KOPT-K1 (cell line): ENCODE measurements around the gene SDK2.

ENCODE experiments used
- H3K27ac ChIP-seq: fragments of 200-600 bp; sonication (generic); 2 replicates; pipeline ENCODE4 v1.5.1; 2016; ENCODE audit warnings: antibody characterized with exemption, mild to moderate bottlenecking, low read depth, low read length; ENCODE audit not compliant: poor library complexity, severe bottlenecking
- H3K36me3 ChIP-seq: fragments of 200-600 bp; sonication (generic); 2 replicates; pipeline ENCODE4 v1.5.1; 2017; ENCODE audit warnings: antibody characterized with exemption, mild to moderate bottlenecking, low read length, moderate library complexity; ENCODE audit not compliant: insufficient read depth
- H3K9me3 ChIP-seq: fragments of 200-600 bp; sonication (generic); 2 replicates; pipeline ENCODE4 v1.5.1; 2017; ENCODE audit warnings: antibody characterized with exemption, low read length, mild to moderate bottlenecking; ENCODE audit not compliant: insufficient read depth, poor library complexity, severe bottlenecking

SDK2 gene

GRCh38 chr17:73644145-73645049 is at the start of gene SDK2:
Gene SDK2, minus strand, starts transcription at chr17:73644445. Its CDS starts 357 bp downstream, at chr17:73644088.
- Histone ChIP-seq H3K27ac (no peak within 1 kb of the TSS), H3K9me3 (no peaks in the 10 kb centered on the region), H3K36me3 (no peaks in the 10 kb centered on the region)

- H3K9me3 ChIP-seq: no peaks in the 10 kb centered on the region
- H3K36me3 ChIP-seq: no peaks in the 10 kb centered on the region
- H3K27ac ChIP-seq: no peak overlapping the region
Measured at GRCh38 chr17:73693071-73693470, 48.8 kb upstream of the SDK2 start.

- Histone ChIP-seq H3K36me3 (no peaks in the 10 kb centered on the region), H3K9me3 (no peaks in the 10 kb centered on the region), H3K27ac (no peak overlapping the region)
Measured at GRCh38 chr17:73691321-73691766, 47.1 kb upstream of the SDK2 start.

- Histone ChIP-seq H3K9me3 (no peaks in the 10 kb centered on the region), H3K36me3 (no peaks in the 10 kb centered on the region), H3K27ac (no peak overlapping the region)
Measured at GRCh38 chr17:73690676-73691075, 46.4 kb upstream of the SDK2 start.

- H3K36me3 ChIP-seq: no peaks in the 10 kb centered on the region
- no peak overlapping the region for H3K27ac ChIP-seq
- H3K9me3 ChIP-seq: no peaks in the 10 kb centered on the region
Measured at GRCh38 chr17:73689596-73690275, 45.5 kb upstream of the SDK2 start.

GRCh38 chr17:73686961-73687360 is 42.7 kb upstream of the SDK2 start:
- Histone ChIP-seq H3K36me3 (no peaks in the 10 kb centered on the region), H3K9me3 (peaks cover 13% of the 10 kb centered on the region), H3K27ac (no peak overlapping the region)

- no peaks in the 10 kb centered on the region for H3K36me3 ChIP-seq
- peaks cover 20% of the 10 kb centered on the region for H3K9me3 ChIP-seq
- no peak overlapping the region for H3K27ac ChIP-seq
Measured at GRCh38 chr17:73686126-73686525, 41.9 kb upstream of the SDK2 start.

GRCh38 chr17:73684183-73684582 is 39.9 kb upstream of the SDK2 start:
- Histone ChIP-seq H3K9me3 (peaks cover 20% of the 10 kb centered on the region), H3K27ac (no peak overlapping the region), H3K36me3 (no peaks in the 10 kb centered on the region)

GRCh38 chr17:73683771-73684170 is 39.5 kb upstream of the SDK2 start:
- Histone ChIP-seq H3K36me3 (no peaks in the 10 kb centered on the region), H3K27ac (no peak overlapping the region), H3K9me3 (peaks cover 20% of the 10 kb centered on the region)

- no peaks in the 10 kb centered on the region for H3K36me3 ChIP-seq
- peaks cover 20% of the 10 kb centered on the region for H3K9me3 ChIP-seq
- no peak overlapping the region for H3K27ac ChIP-seq
Measured at GRCh38 chr17:73681946-73682345, 37.7 kb upstream of the SDK2 start.

GRCh38 chr17:73679476-73679875 is 35.2 kb upstream of the SDK2 start:
- no peak overlapping the region for H3K27ac ChIP-seq
- no peaks in the 10 kb centered on the region for H3K36me3 ChIP-seq
- H3K9me3 ChIP-seq: peaks cover 20% of the 10 kb centered on the region

- H3K9me3 ChIP-seq: peaks cover 23% of the 10 kb centered on the region
- H3K36me3 ChIP-seq: no peaks in the 10 kb centered on the region
- no peak overlapping the region for H3K27ac ChIP-seq
Measured at GRCh38 chr17:73678999-73679398, 34.8 kb upstream of the SDK2 start.

- Histone ChIP-seq H3K36me3 (no peaks in the 10 kb centered on the region), H3K27ac (no peak overlapping the region), H3K9me3 (peaks cover 16% of the 10 kb centered on the region)
Measured at GRCh38 chr17:73669771-73670170, 25.5 kb upstream of the SDK2 start.

- H3K36me3 ChIP-seq: no peaks in the 10 kb centered on the region
- peak overlapping the region; percentile 49 for H3K27ac ChIP-seq
- peaks cover 13% of the 10 kb centered on the region for H3K9me3 ChIP-seq
Measured at GRCh38 chr17:73667181-73667959, 23.1 kb upstream of the SDK2 start.

- no peaks in the 10 kb centered on the region for H3K36me3 ChIP-seq
- peaks cover 1% of the 10 kb centered on the region for H3K9me3 ChIP-seq
- no peak overlapping the region for H3K27ac ChIP-seq
Measured at GRCh38 chr17:73663614-73664013, 19.4 kb upstream of the SDK2 start.
